K562 (cell line): Measurements from ENCODE around the gene NOC4L. TPM values are rescaled to one million over a fixed set of nuclear protein-coding genes. Genes with fewer than 3 reads are reported as not detected.

ENCODE experiments used
- BCL6 ChIP-seq: fragments of 250-450 bp; sonication (Bioruptor Pico); IDR thresholded peaks from 2 replicates; pipeline ENCODE4 v1.4.0; 2020
- CREB3L1 ChIP-seq: fragments of 450-650 bp; IDR thresholded peaks from 2 replicates; pipeline ENCODE4 v1.6.1; 2014; ENCODE audit warnings: low read depth, mild to moderate bottlenecking, moderate library complexity, borderline replicate concordance
- EWSR1 ChIP-seq: fragments of 450-650 bp; IDR thresholded peaks from 2 replicates; pipeline ENCODE4 v1.6.1; 2018; ENCODE audit warnings: borderline replicate concordance, mild to moderate bottlenecking, low read depth, moderate library complexity; ENCODE audit not compliant: partially characterized antibody
- HMGXB4 ChIP-seq: sonication (generic); formaldehyde crosslinking; IDR thresholded peaks from 2 replicates; pipeline ENCODE4 v1.8.1; 2023; ENCODE audit warnings: mild to moderate bottlenecking, missing genetic modification reagents
- HNRNPK ChIP-seq: fragments of 200-400 bp; formaldehyde crosslinking; IDR thresholded peaks from one replicate; pipeline ENCODE4 v1.6.1; 2018; ENCODE audit warnings: mild to moderate bottlenecking, low read depth, low read length; ENCODE audit not compliant: poor library complexity, severe bottlenecking
- IRF9 ChIP-seq: fragments of 450-650 bp; IDR thresholded peaks from 2 replicates; pipeline ENCODE4 v1.6.1; 2016; ENCODE audit warnings: missing biosample characterization, missing genetic modification characterization
- PCBP1 ChIP-seq: fragments of 200-400 bp; formaldehyde crosslinking; IDR thresholded peaks from 2 replicates; pipeline ENCODE4 v1.6.1; 2018; ENCODE audit warnings: mild to moderate bottlenecking, low read depth, low read length; ENCODE audit not compliant: poor library complexity, severe bottlenecking
- RREB1 ChIP-seq: fragments of 250-450 bp; sonication (Bioruptor Pico); IDR thresholded peaks from 2 replicates; pipeline ENCODE4 v1.4.0; 2020
- SAFB ChIP-seq: fragments of 200-400 bp; formaldehyde crosslinking; IDR thresholded peaks from 2 replicates; pipeline ENCODE4 v1.6.1; 2017; ENCODE audit warnings: low read depth, low read length, borderline replicate concordance
- SNRNP70 ChIP-seq: fragments of 200-400 bp; formaldehyde crosslinking; optimal IDR thresholded peaks from 2 replicates; pipeline ENCODE3; 2017; ENCODE audit warnings: low read depth, low read length
- THAP12 ChIP-seq: fragments of 250-450 bp; sonication (Bioruptor Pico); IDR thresholded peaks from 2 replicates; pipeline ENCODE4 v1.9.0; 2021; ENCODE audit warnings: mild to moderate bottlenecking, inconsistent platforms
- ZNF232 ChIP-seq: sonication (generic); formaldehyde crosslinking; IDR thresholded peaks from 2 replicates; pipeline ENCODE4 v1.8.0; 2022; ENCODE audit warnings: mild to moderate bottlenecking, missing genetic modification reagents
- ZNF511 ChIP-seq: sonication (generic); formaldehyde crosslinking; IDR thresholded peaks from 2 replicates; pipeline ENCODE4 v1.8.0; 2022; ENCODE audit warnings: mild to moderate bottlenecking, missing genetic modification reagents
- polyA plus RNA-seq, 8 experiments: library from polyadenylated mRNA; depleted of rRNA in 4 of 8; stranded (reverse) in 5 of 8; unstranded in 3 of 8; fragments of >200 nt; fragmentation: Nextera tagmentation in 2 of 8; fragmentation: Illumina TruSeq in 1 of 8; extraction: Ambion mirVana in 2 of 8; extraction: Trizol in 1 of 8; gene quantifications; 2 replicates each; pipeline versions ENCODE4 v1.2.1 to v1.2.3, GENCODE V29; 2011 to 2014; ENCODE audit warnings: inconsistent platforms in 1 of 8, missing spikeins in 1 of 8
- total RNA-seq, 7 experiments: library from RNA; depleted of rRNA in 6 of 7; stranded (reverse); fragments of >200 nt in 6 of 7; fragmentation: Illumina TruSeq in 2 of 7; extraction: Trizol in 2 of 7; gene quantifications; 2 replicates each; pipeline versions ENCODE4 v1.2.1 to v1.2.3, GENCODE V29; 2011 to 2021; ENCODE audit warnings: low replicate concordance in 1 of 7

The NOC4L gene
- total and polyA plus RNA-seq, 9 of the 15 experiments (the other 6 are each of a cell fraction or from before 2014, with no cell fraction given): 1.3 to 77.0 (median 20.0) TPM

GRCh38 chr12:132189378-132190011 is 45.2 kb downstream of the NOC4L start (continued):
- TF ChIP-seq HNRNPK: no peak
- no peak for TF ChIP-seq EWSR1
- no peak for TF ChIP-seq PCBP1
- no peak for TF ChIP-seq HMGXB4 (CRISPR knock-in tag)
- no peak for TF ChIP-seq ZNF232 (CRISPR knock-in tag)
- no peak for TF ChIP-seq IRF9 (tag)
- no peak for TF ChIP-seq BCL6 (CRISPR knock-in tag)
- no peak for TF ChIP-seq RREB1
- 0 out of 2 replicates have a peak, but pooled peaks have one; percentile 44 for TF ChIP-seq ZNF511
- TF ChIP-seq THAP12 (CRISPR knock-in tag): no peak
- no peak for TF ChIP-seq CREB3L1
- TF ChIP-seq SNRNP70: no peak
- TF ChIP-seq SAFB: 0 out of 2 replicates have a peak, but pooled peaks have one; percentile 57
